Measurements from ENCODE around the gene THY1. TPM values are rescaled to one million over a fixed set of nuclear protein-coding genes. Genes with fewer than 3 reads are reported as not detected.
"Not testable (repeated sequence)": the region's sequence is repeated elsewhere in the genome, so short reads cannot be mapped to it uniquely, and the experiment has no call there.

The THY1 gene
- total and polyA plus RNA-seq, 5 donors: 0.74 to 4.3 (median 2.6) TPM

DNA sequence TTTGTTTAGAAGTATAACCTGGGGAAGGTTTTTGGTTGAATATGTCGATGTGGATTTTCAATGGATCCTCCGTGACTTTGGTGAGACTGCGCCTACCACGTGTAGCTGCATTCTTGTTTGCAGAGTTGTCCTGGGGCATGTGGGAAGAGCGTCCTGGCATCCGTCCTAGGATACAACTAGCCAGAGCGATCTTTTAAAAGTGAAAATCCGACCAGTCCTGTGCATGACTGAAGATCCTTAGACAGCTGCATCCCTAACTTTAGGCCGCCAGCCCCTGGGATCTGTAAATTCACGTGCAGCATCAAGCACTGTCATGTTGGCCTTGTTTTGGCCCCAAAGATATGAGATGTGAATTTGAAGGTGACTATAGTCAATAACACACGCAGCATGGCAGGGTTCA, 22.4 kb upstream of the THY1 start:
- Histone ChIP-seq H3K27ac (ENCODE audit: low read length) (no peak overlapping the region), H3K9me3 (ENCODE audit: control insufficient read depth, low read length) (no peaks in the 10 kb centered on the region), H3K27me3 (ENCODE audit: control insufficient read depth, insufficient read depth) (no peaks in the 10 kb centered on the region), H3K4me1 (ENCODE audit: control insufficient read depth, insufficient read depth, low read length) (no peaks in the 10 kb centered on the region), H3K4me3 (ENCODE audit: low read length) (no peak overlapping the region)
- no peak for DNase-seq
- ATAC-seq: no peak
- intact Hi-C loops (cut with DNase I): no loop called here
- WGBS: 72% methylated on average over 11 of the region's 11 CpGs

DNA sequence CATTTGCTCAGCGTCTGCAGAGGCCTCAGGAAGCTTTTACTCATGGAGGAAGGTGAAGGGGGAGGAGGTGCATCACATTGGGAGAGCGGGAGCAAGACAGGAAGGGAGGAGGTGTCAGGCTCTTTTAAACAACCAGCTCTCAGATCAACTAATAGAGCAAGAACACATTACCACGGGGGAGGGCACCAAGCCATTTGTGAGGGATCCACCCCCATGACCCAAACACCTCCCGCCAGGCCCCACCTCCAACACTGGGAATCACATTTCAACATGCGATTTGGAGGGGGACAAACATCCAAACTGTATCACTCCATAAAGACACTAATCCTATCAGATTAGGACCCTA, 18.9 kb upstream of the THY1 start:
- 55% methylated on average over 5 of the region's 5 CpGs for WGBS
- Histone ChIP-seq H3K27ac (ENCODE audit: low read length) (no peak overlapping the region), H3K4me1 (ENCODE audit: control insufficient read depth, insufficient read depth, low read length) (no peaks in the 10 kb centered on the region), H3K27me3 (ENCODE audit: control insufficient read depth, insufficient read depth) (no peaks in the 10 kb centered on the region), H3K9me3 (ENCODE audit: control insufficient read depth, low read length) (no peaks in the 10 kb centered on the region), H3K4me3 (ENCODE audit: low read length) (no peak overlapping the region)
- ATAC-seq (no peak), DNase-seq (no peak)
- intact Hi-C loops (cut with DNase I): no loop called here

DNA sequence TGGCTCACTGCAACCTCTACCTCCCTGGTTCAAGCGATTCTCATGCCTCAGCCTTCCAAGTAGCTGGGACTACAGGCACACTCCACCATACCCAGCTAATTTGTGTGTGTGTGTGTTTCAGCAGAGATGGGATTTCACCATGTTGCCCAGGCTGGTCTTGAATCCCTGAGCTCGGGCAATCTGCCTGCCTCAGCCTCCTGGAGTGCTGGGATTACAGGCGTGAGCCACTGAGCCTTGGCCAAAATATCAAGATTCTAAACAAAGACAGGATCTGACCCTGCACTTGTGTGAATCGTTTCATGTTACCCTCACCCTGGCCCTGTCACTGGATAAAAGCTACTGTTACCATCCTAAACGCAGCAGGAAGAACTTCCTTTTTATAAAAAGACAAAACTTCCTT, 15.6 kb upstream of the THY1 start:
- no peaks in the 10 kb centered on the region for H3K27me3 ChIP-seq (ENCODE audit: control insufficient read depth, insufficient read depth)
- H3K4me1 ChIP-seq (ENCODE audit: control insufficient read depth, insufficient read depth, low read length): no peaks in the 10 kb centered on the region
- intact Hi-C loops (cut with DNase I): no loop called here
- 46% methylated on average over 5 of the region's 5 CpGs for WGBS
- ATAC-seq (no peak), DNase-seq (no peak)
- no peaks in the 10 kb centered on the region for H3K9me3 ChIP-seq (ENCODE audit: control insufficient read depth, low read length)
- H3K27ac ChIP-seq (ENCODE audit: low read length): no peak overlapping the region
- H3K4me3 ChIP-seq (ENCODE audit: low read length): no peak overlapping the region

DNA sequence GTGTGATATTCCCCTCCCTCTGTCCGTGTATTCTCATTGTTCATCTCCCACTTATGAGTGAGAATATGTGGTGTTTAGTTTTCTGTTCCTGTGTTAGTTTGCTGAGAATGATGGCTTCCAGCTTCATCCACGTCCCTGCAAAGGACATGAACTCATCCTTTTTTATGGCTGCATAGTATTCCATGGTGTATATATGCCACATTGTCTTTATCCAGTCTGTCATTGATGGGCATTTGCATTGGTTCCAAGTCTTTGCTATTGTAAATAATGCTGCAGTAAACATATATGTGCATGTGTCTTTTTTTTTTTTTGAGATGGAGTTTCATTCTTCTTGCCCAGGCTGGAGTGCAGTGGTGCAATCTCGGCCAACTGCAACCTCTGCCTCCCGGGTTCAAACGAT, 14.5 kb upstream of the THY1 start:
- intact Hi-C loops (cut with DNase I); ATAC-seq; H3K4me1 ChIP-seq (ENCODE audit: control insufficient read depth, insufficient read depth, low read length); H3K9me3 ChIP-seq (ENCODE audit: control insufficient read depth, low read length); DNase-seq; H3K4me3 ChIP-seq (ENCODE audit: low read length); H3K27me3 ChIP-seq (ENCODE audit: control insufficient read depth, insufficient read depth); H3K27ac ChIP-seq (ENCODE audit: low read length): not testable (repeated sequence)
- WGBS: 96% methylated on average over 5 of the region's 5 CpGs

DNA sequence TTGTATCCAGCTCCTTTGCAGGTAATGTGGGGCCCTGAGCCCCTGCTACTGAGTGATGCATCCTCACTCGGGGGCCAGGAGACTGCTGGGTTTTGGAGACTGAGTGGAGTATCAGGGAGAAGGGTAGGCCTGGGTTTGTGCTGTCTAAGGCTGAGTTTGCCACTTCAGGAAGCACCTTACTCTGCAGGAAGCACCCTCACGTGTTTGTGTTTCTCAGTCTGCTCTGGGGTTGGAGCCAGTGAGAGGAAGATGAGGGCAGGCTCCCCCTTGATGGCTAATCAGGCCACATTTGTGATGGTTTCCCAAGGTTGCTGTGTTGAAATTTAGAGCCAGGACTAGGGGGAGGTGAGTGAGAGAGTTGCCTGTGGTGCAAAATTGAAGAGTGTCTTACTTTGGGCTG, 13.7 kb upstream of the THY1 start:
- 60% methylated on average over 2 of the region's 2 CpGs for WGBS
- ATAC-seq (no peak), DNase-seq (no peak)
- no peaks in the 10 kb centered on the region for H3K9me3 ChIP-seq (ENCODE audit: control insufficient read depth, low read length)
- H3K4me1 ChIP-seq (ENCODE audit: control insufficient read depth, insufficient read depth, low read length): peaks cover 2% of the 10 kb centered on the region
- no peaks in the 10 kb centered on the region for H3K27me3 ChIP-seq (ENCODE audit: control insufficient read depth, insufficient read depth)
- H3K4me3 ChIP-seq (ENCODE audit: low read length): no peak overlapping the region
- H3K27ac ChIP-seq (ENCODE audit: low read length): no peak overlapping the region
- intact Hi-C loops (cut with DNase I): no loop called here

DNA sequence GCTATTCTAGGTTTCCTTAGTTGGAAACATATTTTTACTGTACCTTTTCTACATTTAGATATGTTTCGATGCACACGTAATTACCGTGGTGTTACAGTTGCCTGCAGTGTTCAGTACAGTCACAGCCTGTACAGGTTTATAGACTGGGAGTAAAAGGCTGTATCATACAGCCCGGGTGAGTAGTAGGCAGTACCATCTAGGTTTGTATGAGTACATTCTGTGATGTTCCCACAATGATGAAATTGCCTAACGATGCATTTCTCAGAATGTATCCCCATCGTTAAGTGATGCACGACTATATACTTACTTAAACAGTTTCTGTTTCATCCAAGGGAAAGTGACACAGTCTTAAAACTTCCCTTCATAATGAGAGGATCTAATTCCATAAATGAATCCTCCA, 13.1 kb upstream of the THY1 start:
- WGBS: 92% methylated on average over 7 of the region's 7 CpGs
- intact Hi-C loops (cut with DNase I): no loop called here

DNA sequence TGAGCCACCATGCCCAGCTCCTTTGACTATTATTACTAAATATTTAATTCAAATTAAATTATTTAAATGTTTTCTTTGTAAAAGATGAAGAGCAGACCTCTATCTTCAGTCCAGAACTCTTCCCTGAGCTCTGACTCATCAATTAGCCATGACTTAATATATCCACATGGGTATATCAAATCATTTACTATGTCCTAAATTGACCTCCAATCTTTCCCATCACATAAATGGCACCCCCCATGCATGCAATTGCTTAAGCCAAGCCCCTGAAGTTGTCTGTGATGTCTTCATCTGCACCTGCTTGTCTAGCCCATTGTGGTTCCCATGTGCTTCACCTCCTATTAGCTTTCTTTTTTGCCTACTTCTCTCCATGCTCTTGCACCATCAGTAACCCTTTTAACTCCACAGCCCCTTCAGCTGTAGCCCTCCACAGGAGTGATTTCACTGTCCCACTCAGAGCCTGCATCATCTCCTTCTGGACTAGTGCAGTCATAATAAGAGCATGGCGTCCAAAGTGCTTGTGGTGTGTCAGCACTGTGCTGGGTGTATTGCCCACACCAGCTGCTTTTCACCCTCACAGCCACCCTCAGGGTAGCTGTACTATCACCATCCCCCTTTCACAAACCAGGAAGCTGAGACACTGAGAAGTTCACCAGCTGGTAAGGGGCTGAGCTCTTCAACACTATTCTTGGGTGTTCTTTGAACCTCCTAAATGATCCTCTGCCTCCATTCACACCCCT, 11.8 kb upstream of the THY1 start:
- Histone ChIP-seq H3K4me1 (ENCODE audit: control insufficient read depth, insufficient read depth, low read length) (peaks cover 2% of the 10 kb centered on the region), H3K4me3 (ENCODE audit: low read length) (no peak overlapping the region), H3K27me3 (ENCODE audit: control insufficient read depth, insufficient read depth) (no peaks in the 10 kb centered on the region), H3K27ac (ENCODE audit: low read length) (no peak overlapping the region), H3K9me3 (ENCODE audit: control insufficient read depth, low read length) (no peaks in the 10 kb centered on the region)
- ATAC-seq (no peak), DNase-seq (no peak)
- WGBS: 95% methylated on average over 1 of the region's 1 CpG
- intact Hi-C loops (cut with DNase I): no loop called here

More for the DNA sequence above, 13.1 kb upstream of the THY1 start:
- Histone ChIP-seq H3K9me3 (ENCODE audit: control insufficient read depth, low read length) (no peaks in the 10 kb centered on the region), H3K4me3 (ENCODE audit: low read length) (no peak overlapping the region), H3K27ac (ENCODE audit: low read length) (no peak overlapping the region), H3K4me1 (ENCODE audit: control insufficient read depth, insufficient read depth, low read length) (peaks cover 2% of the 10 kb centered on the region), H3K27me3 (ENCODE audit: control insufficient read depth, insufficient read depth) (no peaks in the 10 kb centered on the region)
- ATAC-seq (no peak), DNase-seq (no peak)

DNA sequence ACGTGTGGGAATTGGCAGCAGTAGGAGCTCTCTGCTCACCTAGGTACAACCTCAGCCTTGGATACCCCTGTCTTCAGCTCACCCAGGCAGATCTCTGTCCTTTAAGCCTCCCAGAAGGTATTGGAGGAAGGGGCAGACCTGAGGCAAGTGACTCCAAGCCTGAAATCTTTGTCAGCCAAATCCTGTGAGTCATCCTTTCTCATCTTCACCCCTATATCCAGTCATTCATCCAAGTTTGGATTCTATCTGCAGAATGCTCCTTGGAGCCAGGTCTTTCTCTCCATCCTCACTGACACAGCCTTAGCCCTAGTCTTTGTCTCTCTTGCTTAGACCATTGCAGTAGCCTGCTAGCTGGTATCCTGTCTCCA, 10.4 kb upstream of the THY1 start:
- no peaks in the 10 kb centered on the region for H3K27me3 ChIP-seq (ENCODE audit: control insufficient read depth, insufficient read depth)
- H3K4me1 ChIP-seq (ENCODE audit: control insufficient read depth, insufficient read depth, low read length): peaks cover 2% of the 10 kb centered on the region
- 28% methylated on average over 1 of the region's 1 CpG for WGBS
- H3K4me3 ChIP-seq (ENCODE audit: low read length): no peak overlapping the region
- H3K27ac ChIP-seq (ENCODE audit: low read length): no peak overlapping the region
- DNase-seq: no peak
- ATAC-seq: no peak
- no peaks in the 10 kb centered on the region for H3K9me3 ChIP-seq (ENCODE audit: control insufficient read depth, low read length)
- intact Hi-C loops (cut with DNase I): no loop called here

DNA sequence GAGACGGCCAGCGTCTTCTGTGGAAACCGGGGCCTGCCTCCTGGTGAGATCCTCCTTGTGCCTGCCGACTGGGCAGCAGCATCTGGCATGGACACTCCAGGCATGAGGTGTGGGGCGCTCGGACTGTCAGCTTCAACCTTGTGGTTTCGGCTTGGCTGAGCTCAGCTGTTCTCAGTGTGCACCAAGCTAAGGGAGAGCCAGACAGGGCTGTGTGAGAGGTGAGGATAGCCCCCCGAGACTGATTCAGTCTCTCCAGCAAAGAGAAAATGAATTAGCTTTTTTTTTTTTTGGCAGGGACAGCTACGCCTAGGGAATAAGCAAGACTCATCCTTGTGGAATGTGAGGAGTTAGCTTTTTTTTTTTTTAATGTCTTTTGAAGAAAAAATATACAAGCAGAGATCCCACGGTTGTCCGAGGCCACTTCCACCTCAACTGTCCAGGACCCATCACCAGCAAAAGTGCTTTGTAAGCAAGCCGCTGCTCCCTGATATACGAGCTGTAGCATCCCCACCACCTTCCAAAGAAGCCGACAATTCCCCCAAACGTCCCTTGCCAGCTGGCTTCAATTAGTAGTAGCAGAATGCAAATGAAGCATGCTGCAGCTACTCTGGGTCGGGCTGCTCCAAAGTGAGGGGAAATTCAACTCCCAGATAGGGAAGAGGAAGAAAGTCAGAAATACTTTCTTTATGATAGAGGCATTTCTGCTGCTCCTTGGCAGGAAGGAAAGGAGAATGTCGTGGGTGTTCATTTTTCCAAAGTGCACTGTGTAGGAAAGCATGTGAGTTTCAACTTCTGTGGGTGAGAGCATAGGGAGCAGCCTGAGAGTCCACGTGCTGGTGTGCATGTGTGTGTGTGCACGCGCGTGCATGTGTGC, 9.7 kb upstream of the THY1 start:
- intact Hi-C loops (cut with DNase I): no loop called here
- DNase-seq: no peak
- Histone ChIP-seq H3K27me3 (ENCODE audit: control insufficient read depth, insufficient read depth) (no peaks in the 10 kb centered on the region), H3K9me3 (ENCODE audit: control insufficient read depth, low read length) (no peaks in the 10 kb centered on the region), H3K27ac (ENCODE audit: low read length) (no peak overlapping the region), H3K4me3 (ENCODE audit: low read length) (no peak overlapping the region), H3K4me1 (ENCODE audit: control insufficient read depth, insufficient read depth, low read length) (peaks cover 2% of the 10 kb centered on the region)
- WGBS: 37% methylated on average over 21 of the region's 21 CpGs
- ATAC-seq: peak; percentile 50 to 60

DNA sequence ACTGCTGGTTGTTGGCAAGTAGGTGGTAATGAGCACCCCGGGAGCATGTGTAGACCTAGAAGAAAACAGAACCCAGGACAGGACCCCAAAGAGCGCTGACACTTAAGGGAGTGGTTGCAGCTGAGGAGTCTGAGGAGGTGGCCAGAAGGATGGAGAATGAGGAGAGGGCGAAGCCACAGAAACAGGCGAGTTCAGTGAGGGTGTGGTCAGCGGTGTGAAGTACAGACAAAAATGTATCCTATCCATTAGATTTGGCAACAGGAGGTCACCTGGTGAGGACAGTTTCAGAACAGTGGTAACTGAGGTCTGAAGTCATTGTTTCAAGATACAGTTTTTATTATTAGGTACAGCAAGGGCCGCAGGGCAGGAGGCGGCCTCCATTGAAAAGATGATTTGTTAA, 8.6 kb upstream of the THY1 start:
- ATAC-seq (no peak), DNase-seq (no peak)
- Histone ChIP-seq H3K27ac (ENCODE audit: low read length) (no peak overlapping the region), H3K27me3 (ENCODE audit: control insufficient read depth, insufficient read depth) (no peaks in the 10 kb centered on the region), H3K4me1 (ENCODE audit: control insufficient read depth, insufficient read depth, low read length) (peaks cover 2% of the 10 kb centered on the region), H3K9me3 (ENCODE audit: control insufficient read depth, low read length) (no peaks in the 10 kb centered on the region), H3K4me3 (ENCODE audit: low read length) (no peak overlapping the region)
- 92% methylated on average over 7 of the region's 7 CpGs for WGBS
- intact Hi-C loops (cut with DNase I): no loop called here

DNA sequence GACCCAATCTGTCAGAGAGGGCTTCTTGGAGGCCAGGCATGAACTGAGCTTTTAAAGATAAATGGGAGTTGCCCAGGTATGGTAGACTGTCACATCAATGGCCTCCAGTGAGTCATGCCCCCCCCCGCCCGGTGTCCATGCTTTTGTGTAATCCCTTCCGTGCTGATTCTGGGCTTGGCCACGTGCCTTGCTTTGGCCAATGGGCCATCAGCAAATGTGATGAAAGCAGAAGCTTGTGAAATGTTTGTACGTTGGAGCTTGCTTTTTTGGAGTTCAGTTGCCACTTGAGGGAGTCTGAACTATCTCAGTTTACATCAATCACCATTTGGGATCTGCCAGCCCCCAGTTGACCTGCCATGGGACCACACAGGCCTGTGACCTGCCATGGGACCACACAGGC, 4.3 kb upstream of the THY1 start:
- H3K27me3 ChIP-seq (ENCODE audit: control insufficient read depth, insufficient read depth): no peaks in the 10 kb centered on the region
- WGBS: 74% methylated on average over 5 of the region's 5 CpGs
- no peak for ATAC-seq

More for the DNA sequence above, 4.3 kb upstream of the THY1 start:
- intact Hi-C loops (cut with DNase I): no loop called here
- no peak for DNase-seq
- H3K4me1 ChIP-seq (ENCODE audit: control insufficient read depth, insufficient read depth, low read length): no peaks in the 10 kb centered on the region
- H3K9me3 ChIP-seq (ENCODE audit: control insufficient read depth, low read length): no peaks in the 10 kb centered on the region
- no peak overlapping the region for H3K4me3 ChIP-seq (ENCODE audit: low read length)
- H3K27ac ChIP-seq (ENCODE audit: low read length): no peak overlapping the region
